Activated T-cell treated with anti-CD3 and anti-CD28 coated beads for 24 hours (primary cell): ENCODE results near the gene CYP2B6.
"Not testable (repeated sequence)": the region's sequence is repeated elsewhere in the genome, so short reads cannot be mapped to it uniquely, and the experiment has no call there.

Experiments
- DNase-seq: peaks from one replicate; pipeline ENCODE4 v3.0.0-alpha.2; 2020; ENCODE audit warnings: low read depth

Gene CYP2B6

GRCh38 chr19:40980743-40981442 lies 10.2 kb upstream of the CYP2B6 start:
- not testable (repeated sequence) for DNase-seq

DNA sequence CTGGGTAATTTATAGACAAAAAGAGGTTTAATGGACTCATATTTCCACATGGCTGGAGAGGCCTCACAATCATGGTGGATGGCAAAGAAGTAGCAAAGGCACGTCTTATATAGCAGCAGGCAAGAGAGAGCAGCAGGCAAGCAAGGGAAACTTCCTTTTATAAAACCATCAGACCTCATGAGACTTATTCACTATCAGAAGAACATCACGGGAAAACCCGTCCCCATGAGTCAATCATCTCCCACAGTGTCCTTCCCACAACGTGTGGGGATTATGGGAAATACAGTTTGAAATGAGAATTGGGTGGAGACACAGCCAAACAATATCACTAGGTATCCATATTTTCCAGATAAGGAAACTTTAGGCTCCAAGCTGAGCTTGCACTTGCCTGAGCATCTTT lies 9.5 kb upstream of the CYP2B6 start:
- no peak for DNase-seq

- no peak for DNase-seq
Measured at GRCh38 chr19:40982594-40983101, 8.4 kb upstream of the CYP2B6 start.

DNA sequence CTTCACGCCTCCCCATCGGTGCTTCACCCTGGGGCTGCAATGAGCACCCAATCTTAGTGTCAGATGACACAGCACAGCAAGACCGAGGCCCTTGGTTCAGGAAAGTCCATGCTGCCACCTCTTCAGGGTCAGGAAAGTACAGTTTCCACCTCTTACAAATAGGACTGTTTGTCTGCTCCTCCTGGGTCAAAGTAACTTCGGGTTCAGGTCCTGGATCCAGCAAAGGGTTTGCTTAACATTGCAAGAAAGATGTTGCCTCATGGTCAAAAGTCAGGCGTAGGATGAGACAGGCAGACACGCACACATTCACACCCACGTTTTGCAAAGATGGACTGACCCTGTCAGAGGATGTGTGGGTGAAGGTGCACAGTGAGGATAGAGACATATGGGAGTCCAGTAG lies 1.6 kb upstream of the CYP2B6 start:
- no peak for DNase-seq

GRCh38 chr19:40995355-40995754 lies 4.3 kb downstream of the CYP2B6 start:
- DNase-seq: no peak

- DNase-seq: not testable (repeated sequence)
Measured at GRCh38 chr19:40999018-40999417, 7.9 kb downstream of the CYP2B6 start.

GRCh38 chr19:41000310-41000737 lies 9.2 kb downstream of the CYP2B6 start:
- DNase-seq: no peak

DNA sequence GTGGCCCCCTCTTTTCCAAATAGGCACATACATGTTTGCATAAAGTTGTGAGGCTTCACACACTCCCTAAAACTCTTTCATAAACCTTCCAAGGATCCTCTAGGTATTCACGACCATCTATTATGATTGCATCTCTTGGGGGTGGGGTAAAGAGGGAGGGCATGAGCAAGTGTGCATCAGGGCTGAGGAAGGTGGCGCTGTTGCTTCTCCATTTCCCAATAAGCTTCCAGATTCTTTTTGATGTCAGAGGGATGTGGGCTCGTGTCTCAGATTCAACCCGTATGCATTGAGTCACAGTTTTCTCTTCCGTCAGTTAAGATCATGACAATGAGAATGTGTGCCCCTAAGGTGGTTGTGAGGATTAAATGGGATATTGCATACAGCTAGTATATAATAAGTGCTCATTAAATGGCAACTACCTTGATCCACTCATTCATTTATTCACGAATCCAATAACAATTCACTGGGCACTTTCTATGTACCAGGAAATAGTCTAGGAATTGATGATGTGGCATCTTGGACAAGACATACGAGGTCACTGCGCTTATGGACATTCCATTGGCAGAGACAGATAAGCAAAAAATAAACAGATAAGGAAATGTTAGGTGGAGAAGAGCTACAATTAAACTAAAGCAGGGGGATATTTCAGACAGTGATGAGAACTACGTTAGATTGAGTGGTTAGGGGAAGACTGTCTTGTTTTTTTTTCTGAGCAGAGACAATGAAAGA lies 10.3 kb downstream of the CYP2B6 start:
- DNase-seq: no peak

DNA sequence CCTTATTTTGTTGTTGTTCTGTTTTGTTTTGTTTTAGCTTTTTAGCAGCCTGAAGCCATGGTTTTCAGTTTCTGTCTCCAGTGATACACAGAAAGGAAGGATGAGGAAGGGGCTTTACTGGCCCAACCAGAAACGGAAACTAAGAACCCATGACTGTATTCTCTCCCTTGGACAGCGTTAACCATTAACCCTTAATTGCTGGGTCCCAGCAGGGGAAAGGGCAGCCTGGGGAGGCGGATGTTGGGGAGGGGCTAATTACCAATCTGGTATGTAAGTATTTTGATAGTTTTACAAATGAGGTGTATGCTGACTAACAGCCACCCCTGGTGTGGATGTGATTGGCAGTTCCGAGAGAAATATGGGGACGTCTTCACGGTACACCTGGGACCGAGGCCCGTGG lies 12.6 kb downstream of the CYP2B6 start:
- DNase-seq: not testable (repeated sequence)

DNA sequence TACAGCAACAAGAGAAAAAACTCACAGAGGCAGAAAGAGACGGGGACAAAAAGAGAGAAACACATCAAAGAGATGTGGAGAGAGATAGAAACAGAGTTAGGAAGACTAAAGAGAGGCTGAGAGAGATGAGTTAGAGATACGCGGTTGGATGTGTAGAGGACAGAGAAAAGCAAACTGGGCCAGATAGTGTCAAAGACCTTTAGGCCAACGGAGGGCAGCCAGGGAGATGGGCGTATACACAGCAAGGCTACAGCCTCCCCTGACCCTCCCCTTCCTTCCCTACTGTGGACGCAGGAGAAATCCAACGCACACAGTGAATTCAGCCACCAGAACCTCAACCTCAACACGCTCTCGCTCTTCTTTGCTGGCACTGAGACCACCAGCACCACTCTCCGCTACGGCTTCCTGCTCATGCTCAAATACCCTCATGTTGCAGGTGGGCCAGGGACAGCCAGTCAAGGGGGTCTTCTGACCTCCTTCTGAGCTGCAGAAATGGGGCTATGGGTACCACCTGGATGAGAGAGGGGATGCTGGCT lies 18.7 kb downstream of the CYP2B6 start:
- no peak for DNase-seq

DNA sequence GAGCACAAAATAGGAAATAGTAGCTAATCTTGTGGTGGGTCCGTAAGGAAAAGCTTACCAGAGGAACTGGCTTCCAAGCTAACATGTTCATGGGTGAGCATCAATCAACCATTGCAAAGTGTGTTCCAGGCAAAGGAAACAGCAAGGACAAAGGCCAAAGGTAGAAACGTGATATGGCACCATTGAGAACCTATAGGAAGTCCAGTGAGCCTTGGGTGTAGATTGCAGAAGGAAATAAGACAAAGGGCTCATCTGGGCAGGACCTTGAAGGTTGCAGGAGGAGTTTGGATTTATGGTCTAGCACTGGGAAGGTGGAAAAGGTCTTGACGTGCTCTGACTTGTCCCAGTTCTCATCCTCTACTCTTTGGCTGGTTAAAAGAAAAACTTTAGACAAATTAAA lies 22.3 kb downstream of the CYP2B6 start:
- DNase-seq: no peak

DNA sequence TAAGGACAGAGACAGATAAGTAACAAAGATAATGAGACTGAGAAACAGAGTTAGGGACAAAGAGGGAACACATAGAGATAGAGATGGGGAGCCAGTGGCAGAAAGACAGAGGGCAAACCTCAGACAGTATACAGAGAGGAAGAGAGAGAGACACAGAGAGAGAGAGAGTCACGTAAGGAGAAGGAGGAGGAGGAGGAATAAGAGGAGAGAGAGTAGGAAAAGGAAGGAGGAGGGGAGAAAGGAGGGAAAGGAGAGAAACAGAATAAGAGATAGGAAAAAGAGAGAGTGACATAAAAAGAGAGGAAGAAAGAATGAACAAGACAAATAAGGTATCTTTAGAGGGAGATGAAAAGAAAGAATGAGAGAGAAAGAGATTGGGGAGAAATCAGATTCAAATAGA lies 23.6 kb downstream of the CYP2B6 start:
- DNase-seq: no peak

- no peak for DNase-seq
Measured at GRCh38 chr19:41016488-41017071, 25.5 kb downstream of the CYP2B6 start.

DNA sequence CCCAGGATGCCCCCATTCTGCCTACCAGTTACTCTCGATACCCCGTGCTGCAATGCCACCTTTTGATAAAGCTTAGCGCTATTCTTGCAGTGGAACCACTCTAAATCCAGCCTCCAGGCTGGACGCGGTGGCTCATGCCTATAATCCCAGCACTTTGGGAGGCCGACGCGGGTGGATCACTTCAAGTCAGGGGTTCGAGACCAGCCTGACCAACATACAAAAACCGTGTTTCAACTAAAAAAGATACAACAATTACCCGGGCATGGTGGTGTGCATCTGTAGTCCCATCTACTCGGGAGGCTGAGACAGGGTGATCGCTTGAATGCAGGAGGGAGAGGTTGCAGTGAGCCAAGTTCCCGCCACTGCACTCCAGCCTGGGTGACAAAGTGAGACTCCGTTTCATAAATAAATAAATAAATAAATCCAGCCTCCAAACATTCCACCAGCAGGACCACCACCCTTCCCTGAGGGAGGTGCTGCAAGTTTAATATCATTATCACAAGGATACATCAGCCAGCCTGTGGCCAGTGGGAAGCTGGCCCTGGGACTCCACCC lies 27.7 kb downstream of the CYP2B6 start:
- no peak for DNase-seq

DNA sequence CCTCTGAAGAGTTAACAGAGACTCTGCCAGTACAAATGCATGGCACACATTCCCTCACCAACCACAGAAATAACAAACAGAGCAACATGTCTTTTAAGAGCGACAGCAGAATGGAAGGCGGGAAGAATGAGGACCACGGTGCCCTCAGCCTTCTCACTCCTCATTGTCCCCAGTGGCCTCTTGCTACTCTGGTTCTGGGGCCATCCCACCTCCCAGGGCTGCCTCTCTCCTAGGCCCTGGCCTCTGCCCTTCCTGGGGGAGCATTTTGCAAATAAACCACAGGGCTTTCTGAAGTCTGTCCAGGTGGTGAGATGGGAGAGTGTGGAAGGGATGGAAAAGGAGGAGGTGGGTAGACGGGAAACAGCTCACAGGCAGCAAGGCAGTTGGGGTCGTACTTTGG lies 28.3 kb downstream of the CYP2B6 start:
- no peak for DNase-seq

DNA sequence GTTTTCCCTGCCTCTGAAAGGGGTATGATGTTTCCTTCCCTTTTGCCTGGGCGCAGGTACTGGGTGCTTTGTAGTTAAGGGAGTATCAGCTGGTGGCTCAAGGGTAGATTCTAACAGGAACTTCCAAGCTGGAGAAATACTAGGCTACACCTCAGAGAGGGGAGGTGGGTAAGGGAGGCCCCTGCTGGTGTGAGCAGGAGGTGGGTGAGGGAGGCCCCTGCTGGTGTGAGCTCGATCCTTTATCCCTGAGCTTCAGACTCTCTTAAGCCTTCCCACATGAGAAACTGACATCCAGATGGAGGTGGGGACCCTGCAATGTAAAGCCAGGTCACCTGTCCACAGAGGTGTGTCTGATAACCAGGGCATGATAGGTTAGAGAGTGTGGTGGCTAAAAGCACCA lies 32.1 kb downstream of the CYP2B6 start:
- DNase-seq: no peak

- DNase-seq: no peak
Measured at GRCh38 chr19:41025411-41025810, 34.3 kb downstream of the CYP2B6 start.

- DNase-seq: no peak
Measured at GRCh38 chr19:41025871-41026270, 34.8 kb downstream of the CYP2B6 start.

DNA sequence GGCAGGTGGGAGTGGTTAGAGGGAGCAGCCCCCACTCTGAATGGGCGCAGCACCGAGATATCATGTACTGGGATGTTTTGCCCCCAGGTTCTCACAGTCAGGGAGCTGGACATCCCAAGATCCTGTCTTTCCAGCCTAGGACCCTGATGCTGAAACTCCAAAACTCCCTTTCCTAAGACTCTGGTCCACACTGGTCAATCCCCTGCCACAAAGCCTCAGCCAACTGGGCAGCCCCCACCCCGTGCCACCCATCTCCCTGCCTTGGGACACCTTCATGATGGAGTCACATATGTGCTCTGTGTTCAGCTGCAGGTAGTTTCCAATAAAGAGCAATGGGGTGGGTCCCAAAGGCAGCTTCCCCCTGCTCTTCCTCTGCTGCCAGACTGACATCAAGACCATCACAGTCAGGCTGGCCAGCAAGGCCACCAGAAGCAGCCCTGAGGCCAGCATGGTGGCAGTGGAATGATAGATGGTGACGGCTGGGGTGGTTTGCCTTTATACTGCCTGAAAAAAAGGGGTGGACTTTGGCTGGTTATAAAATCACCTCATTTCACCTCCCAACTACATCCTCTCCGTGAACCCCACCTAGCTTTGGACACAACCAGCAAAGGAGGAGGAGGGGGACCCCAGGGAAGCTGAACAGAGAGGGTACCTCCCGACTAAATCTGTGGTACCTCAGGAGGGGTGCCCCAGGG lies 36.3 kb downstream of the CYP2B6 start:
- no peak for DNase-seq

DNA sequence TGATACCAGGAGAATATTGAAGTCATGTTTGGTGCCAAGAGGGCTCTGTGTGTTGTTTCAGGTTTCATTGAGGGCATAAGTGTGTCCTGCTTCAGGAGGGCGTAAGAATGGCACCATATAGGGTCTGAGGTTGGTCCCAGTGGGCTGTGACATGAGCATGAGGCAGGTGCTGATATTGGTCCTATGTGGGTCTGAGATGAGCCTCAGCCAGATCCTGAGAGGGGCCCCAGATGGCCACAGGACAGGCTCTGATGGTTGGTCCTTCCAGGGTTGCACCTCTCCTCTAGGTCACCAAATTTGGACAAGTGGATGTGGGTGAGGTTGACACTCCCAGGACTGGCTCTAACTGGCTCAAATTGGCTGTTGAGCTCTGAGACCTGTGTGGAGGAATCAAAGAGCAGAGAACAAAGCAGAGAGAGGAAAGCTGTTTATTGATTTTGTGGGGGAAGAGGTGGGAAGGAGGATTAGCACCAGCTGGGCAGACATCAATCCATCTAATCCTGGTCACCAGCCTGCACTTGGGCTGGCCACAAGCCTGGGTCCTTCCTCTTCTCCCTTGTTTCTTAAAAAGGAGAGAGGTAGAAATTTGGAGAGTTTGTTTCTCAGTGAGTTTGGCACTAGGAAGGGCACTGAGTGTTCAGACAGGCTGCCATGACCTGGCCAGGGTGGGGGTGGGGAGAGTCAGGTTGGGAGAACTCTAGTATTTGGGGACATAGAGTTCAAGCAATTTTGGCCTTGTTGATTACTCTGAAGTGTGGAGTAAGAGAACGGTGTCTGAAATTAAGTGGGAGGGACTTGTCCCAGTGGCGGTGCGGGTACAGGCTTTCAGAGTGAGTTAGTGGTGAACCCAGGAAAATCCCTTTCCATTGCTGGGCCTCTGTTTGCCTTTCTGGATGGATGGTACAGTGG lies 38.7 kb downstream of the CYP2B6 start:
- no peak for DNase-seq

- no peak for DNase-seq
Measured at GRCh38 chr19:41030651-41031050, 39.6 kb downstream of the CYP2B6 start.
